ENCODE data around the gene HTR3A. TPM values are rescaled to one million over a fixed set of nuclear protein-coding genes. Genes with fewer than 3 reads are reported as not detected.
A peak's percentile ranks its signal among the peaks of the same experiment; 100 is the strongest.
"Not testable (repeated sequence)": the region's sequence is repeated elsewhere in the genome, so short reads cannot be mapped to it uniquely, and the experiment has no call there.

HTR3A gene
- total RNA-seq (2014; rRNA removed; shearing (Covaris generic)) = not detected in 2 replicates

GRCh38 chr11:113974741-113975470 is at the start of gene HTR3A:
HTR3A (plus strand) TSS chr11:113975108; CDS start chr11:113975326, 218 bp downstream.
- peak; percentile 73 for DNase-seq (ENCODE audit: low spot score)

DNA sequence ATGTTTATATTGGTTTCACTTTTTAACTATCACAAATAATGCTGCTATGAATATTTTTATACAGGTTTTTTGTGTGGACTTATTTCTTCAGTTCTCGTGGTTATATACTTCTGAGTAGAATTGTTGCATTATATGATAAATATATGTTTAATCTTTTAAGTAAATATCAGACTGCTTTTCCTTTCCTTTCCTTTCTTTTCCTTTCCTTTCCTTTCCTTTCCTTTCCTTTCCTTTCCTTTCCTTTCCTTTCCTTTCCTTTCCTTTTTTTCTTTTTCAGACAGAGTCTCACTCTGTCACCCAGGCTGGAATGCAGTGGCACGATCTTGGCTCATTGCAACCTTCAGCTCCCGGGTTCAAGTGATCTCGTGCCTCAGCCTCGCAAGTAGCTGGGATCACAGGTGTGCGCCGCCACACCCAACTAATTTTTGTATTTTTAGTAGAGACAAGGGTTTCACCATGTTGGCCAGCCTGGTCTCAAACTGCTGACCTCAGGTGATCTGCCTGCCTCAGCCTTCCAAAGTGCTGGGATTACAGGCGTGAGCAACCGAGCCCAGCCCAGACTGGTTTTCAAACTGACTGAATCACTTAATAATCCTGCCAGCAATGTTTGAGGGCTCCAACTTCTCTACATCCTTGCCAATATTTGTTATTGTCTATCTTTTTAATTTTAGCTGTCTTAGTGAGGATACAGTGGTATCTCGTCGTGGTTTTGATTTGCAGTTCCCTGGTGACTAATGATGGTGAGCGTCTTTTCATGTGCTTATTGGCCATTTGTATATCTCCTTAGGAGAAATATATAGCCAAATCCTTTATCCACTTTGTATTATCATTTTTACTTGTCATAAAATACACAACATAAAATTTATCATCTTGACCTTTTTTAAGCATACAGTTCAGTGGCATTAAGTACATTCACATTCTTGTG is 48.4 kb upstream of the HTR3A start:
- no peak for DNase-seq (ENCODE audit: low spot score)

DNA sequence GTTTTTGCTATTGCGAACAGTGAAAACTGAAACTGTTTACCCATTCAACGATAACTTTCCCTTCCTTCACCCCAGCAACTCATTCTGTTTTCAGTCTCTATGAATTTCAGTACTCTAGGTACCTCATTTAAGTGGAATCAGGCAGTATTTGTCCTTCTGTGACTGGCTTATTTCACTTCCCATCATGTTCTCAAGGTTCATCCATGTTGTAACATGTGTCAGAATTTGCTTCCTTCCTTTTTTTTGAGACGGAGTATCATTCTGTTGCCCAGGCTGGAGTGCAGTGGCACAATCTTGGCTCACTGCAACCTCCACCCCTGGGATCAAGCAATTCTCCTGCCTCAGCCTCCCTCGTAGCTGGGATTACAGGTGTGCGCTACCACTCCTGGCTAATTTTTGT is 46.6 kb upstream of the HTR3A start:
- no peak for DNase-seq (ENCODE audit: low spot score)

DNA sequence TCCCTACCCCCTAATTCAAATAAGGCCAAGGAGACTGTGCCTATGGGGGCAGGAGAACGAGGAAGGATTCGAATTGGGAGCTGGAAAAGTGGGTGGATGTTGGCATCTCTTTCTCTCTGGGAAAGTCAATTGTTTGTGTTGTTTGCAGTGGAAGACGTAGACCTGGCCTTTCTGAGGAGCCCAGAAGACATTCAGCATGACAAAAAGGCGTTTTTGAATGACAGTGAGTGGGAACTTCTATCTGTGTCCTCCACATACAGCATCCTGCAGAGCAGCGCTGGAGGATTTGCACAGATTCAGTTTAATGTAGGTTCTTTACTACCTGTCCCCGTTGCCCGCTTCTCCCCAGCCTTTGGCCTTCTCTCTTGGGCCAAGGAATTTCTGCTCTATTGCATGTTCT is 42.1 kb upstream of the HTR3A start:
- DNase-seq (ENCODE audit: low spot score) = no peak

DNA sequence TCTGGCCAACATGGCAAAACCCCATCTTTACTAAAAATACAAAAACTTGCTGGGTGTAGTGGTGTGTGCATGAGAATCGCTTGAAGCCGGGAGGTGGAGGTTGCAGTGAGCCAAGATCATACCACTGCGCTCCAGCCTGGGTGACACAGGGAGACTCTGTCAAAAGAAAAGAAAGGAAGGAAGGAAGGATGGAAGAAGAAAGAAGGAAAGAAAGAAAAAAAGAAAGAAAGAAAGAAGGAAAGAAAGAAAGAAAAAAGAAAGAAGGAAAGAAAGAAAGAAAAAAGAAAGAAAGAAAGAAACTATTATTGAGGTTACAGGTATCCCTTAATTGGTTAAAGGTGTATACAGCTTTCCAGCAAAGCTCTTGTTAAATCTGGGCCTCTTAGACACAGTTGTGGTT is 40.7 kb upstream of the HTR3A start:
- not testable (repeated sequence) for DNase-seq (ENCODE audit: low spot score)

DNA sequence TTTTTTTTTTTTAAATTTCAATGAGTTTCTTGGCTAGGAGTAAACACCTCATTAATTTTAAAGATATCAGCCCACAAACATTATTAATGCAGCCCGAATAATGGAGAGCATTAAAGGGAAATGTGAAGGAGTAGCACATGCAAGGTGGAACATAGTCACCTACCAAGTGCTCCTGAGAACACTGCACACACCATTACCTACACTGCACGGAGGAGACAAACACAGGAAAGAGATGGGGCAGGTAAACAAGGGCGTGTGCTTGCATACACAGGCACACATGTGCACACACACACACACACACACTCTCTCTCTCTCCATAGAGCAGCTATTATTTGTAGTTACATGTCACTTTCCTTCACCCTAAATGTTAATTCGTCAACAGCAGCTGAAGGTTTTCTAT is 40.1 kb upstream of the HTR3A start:
- no peak for DNase-seq (ENCODE audit: low spot score)

- DNase-seq (ENCODE audit: low spot score) = no peak
Observed at GRCh38 chr11:113935858-113936257, 39.0 kb upstream of the HTR3A start.

- DNase-seq (ENCODE audit: low spot score) = no peak
Observed at GRCh38 chr11:113937918-113938317, 37.0 kb upstream of the HTR3A start.

DNA sequence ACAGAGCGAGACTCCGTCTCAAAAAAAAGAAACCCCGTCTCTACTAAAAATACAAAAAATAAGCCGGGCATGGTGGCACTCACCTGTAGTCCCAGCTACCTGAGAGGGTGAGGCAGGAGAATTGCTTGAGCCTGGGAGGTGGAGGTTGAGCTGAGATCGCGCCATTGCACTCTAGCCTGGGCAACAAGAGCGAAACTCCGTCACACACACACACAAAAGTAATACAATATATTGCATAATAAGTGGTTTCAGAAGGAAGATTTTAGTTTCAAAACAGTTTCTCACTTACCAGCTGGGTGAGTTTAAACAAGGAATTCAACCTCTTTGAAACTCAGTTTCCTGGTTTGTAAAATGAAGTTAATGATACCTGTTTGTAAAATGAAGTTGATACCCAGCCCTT is 32.7 kb upstream of the HTR3A start:
- DNase-seq (ENCODE audit: low spot score) = no peak

GRCh38 chr11:113946162-113946561 is 28.7 kb upstream of the HTR3A start:
- not testable (repeated sequence) for DNase-seq (ENCODE audit: low spot score)

- no peak for DNase-seq (ENCODE audit: low spot score)
Observed at GRCh38 chr11:113947994-113948393, 26.9 kb upstream of the HTR3A start.

DNA sequence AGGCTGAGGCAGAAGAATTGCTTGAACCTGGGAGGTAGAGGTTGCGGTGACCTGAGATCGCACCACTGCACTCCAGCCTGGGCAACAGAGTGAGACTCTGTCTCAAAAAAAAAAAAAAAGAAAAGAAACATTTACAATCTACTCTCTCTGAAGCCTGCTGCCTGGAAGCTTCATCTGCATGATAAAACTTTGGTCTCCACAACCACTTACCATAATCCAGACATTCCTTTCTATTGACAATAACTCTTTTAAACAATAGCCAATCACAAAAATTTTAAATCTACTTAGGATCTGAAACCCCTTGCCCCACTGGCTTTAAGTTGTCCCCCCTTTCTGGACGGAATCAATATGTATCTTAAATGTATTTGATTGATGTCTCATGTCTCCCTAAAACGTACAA is 25.0 kb upstream of the HTR3A start:
- DNase-seq (ENCODE audit: low spot score) = no peak

GRCh38 chr11:113951537-113951936 is 23.4 kb upstream of the HTR3A start:
- DNase-seq (ENCODE audit: low spot score) = no peak

- DNase-seq (ENCODE audit: low spot score) = no peak
Observed at GRCh38 chr11:113952070-113952469, 22.8 kb upstream of the HTR3A start.

- no peak for DNase-seq (ENCODE audit: low spot score)
Observed at GRCh38 chr11:113952588-113952987, 22.3 kb upstream of the HTR3A start.

GRCh38 chr11:113954235-113954634 is 20.7 kb upstream of the HTR3A start:
- DNase-seq (ENCODE audit: low spot score) = no peak

DNA sequence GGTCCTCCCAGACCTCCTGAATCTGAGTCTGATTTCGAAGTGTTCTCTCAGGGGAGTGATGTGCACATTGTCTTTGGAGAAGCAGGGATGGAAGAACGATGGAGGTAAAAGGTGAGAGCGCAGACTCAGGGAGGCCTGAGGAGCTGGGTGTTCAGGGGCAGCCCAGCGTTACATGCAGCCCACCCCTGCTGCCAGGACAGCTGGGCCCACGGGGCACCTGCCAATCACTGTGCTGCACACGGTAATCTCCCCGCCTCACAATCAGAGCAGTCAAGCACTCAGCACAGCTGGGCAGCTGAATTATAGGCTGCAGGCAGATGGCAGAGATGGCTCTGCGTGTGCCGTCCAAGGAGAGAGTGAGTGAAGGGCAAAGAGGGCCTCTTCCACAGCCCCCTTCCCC is 17.9 kb upstream of the HTR3A start:
- DNase-seq (ENCODE audit: low spot score) = no peak

GRCh38 chr11:113960702-113961330 is 14.1 kb upstream of the HTR3A start:
- DNase-seq (ENCODE audit: low spot score) = no peak

DNA sequence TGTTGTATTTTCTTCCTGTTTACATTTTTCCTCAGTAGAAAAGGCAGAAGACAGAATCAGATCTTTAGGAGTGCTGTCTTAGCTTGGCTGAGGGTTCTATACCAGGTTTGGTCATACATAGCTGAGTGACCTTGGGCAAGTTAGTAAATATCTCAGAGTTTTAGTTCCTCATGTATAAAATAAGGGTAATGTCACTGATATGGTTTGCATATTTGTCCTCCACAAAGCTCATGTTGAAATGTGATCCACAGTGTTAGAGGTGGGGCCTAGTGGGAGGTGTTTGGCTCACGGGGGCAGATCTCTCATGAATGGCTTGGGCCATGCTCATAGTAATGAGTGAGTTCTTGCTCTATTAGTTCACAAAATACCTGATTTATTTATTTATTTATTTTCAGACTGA is 7.5 kb upstream of the HTR3A start:
- DNase-seq (ENCODE audit: low spot score) = no peak

DNA sequence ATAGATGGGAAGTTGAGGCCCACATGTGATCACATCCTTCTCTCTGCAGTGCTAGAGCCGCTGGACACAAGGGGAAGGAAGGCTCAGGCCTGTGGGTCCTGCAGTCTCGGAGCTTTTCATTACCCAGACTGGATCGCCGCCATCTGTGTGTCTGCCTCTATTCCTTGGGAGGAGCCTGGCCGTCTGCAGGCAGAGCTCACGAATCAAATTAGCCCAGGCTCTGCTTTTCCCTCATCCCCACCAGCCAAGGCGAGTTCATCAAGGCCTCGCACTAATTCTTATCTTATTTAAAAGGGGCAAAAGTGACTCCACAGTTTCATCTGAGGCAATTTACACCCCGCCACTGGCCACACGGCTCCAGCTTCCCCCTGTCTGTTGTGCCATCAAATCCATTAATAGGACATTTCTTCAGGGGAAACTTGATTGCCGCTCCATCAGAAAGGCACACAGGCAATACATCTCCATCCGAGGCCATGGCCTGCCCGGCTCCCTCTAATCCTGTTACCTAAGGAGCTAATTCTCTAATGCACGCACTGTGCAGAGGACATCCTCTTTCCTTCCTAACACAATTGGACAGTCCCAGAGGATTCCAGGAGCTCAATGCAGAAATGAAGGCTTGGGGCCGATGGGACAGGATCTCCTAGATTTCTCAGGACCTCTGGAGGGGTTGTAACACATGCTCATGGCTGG is 3.3 kb upstream of the HTR3A start:
- no peak for DNase-seq (ENCODE audit: low spot score)

GRCh38 chr11:113977071-113977490 is 2.2 kb downstream of the HTR3A start:
- DNase-seq (ENCODE audit: low spot score) = no peak

DNA sequence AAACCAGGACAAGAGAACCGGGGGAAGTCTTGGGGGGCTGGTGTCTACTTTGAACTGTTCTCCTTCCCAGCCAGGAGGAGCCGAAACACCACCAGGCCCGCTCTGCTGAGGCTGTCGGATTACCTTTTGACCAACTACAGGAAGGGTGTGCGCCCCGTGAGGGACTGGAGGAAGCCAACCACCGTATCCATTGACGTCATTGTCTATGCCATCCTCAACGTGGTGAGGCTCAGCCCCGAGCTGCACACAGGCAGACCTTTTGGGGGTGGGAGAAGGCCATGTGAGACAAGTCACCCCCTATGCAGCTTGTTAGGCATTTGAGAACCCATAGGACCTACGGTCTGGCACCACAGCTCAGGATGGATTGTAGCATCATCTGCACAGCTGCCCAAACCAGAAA is 2.8 kb downstream of the HTR3A start:
- DNase-seq (ENCODE audit: low spot score) = no peak

All from HT-29 (cell line).